ENCODE data around the gene NDRG3.
"Not testable (repeated sequence)": the region's sequence is repeated elsewhere in the genome, so short reads cannot be mapped to it uniquely, and the experiment has no call there.

Gene NDRG3

DNA sequence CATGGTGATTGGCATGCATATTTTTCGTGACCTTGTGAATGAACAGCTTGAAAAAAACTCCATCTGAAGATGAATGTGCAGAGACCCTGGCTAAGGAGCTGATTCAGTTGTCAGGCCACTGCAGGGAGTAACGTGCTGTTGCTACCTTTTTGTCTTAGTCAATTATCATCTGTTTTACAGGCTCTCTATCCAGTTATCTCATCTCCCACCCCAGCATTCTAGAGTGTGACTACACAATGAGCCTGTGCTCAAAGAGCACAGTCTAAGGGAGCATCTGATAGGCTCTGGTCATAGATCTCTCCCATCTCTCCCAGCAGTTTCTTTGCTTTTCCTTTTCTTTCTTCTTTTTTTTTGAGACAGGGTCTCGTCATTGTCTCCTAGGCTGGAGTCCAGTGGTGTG lies 45.5 kb downstream of the NDRG3 start:
- in situ Hi-C loops (cut with MboI; ENCODE audit: low sequenced_read_pairs), result no loop called here

GRCh38 chr20:36695467-36695866 lies 50.4 kb downstream of the NDRG3 start:
- in situ Hi-C loops (cut with MboI; ENCODE audit: low sequenced_read_pairs), result not testable (repeated sequence)

DNA sequence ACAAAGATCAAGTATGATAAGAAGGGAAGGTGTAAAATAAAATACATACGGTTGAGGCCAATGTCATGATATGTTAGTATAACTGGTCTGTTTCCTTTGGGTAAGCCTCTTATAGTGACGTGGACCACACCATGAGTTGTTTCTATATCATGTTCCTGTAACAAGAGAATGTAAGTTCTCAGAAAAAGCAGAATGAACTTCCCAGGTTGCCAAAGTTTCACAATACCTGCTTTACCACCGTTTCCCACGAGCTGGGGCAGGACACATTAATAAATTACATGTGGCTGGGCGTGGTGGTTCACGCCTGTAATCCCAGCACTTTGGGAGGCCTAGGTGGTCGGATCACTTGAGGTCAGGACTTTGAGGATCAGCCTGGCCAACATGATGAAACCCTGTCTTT lies 57.3 kb downstream of the NDRG3 start:
- in situ Hi-C loops (cut with MboI; ENCODE audit: low sequenced_read_pairs), result no loop called here

- in situ Hi-C loops (cut with MboI; ENCODE audit: low sequenced_read_pairs), result no loop called here
Observed at GRCh38 chr20:36687850-36688249, 58.0 kb downstream of the NDRG3 start.

DNA sequence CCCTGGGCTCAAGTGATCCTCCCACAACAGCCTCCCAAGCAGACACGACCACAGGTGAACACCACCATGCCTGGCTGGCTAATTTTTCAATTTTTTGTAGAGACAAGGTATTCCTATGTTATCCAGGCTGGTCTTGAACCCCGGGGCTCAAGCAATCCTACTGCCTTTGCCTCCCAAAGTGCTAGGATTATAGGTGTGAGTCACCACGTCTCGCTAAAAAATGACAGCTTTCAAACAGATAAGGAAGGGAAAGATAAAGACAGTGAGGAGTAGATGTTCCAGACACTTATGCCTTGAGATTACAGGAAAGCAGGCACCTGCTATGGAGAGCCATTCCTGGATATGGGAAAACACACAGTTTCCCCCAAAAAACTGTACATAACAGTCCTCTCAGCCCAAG lies 58.9 kb downstream of the NDRG3 start:
- in situ Hi-C loops (cut with MboI; ENCODE audit: low sequenced_read_pairs), result no loop called here

DNA sequence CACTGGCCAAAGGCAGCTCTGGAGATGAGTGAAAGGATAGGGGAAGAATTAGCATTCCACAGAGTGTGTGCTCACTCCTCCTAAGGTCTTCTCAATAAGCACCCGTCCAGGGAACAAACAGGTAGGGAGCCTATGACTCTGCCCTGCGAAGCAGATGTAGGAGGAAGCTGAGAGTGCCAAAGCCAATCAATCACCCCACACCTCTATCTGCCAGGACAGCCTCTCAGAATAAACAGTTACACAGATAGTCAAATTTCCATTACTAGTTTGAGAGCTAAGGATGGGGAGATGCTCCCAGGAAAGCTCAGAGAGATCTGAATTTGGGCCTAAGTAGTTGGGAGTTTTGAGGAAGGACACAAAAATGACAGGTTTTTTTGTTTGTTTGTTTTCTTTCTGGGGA lies 59.4 kb downstream of the NDRG3 start:
- in situ Hi-C loops (cut with MboI; ENCODE audit: low sequenced_read_pairs), result no loop called here

DNA sequence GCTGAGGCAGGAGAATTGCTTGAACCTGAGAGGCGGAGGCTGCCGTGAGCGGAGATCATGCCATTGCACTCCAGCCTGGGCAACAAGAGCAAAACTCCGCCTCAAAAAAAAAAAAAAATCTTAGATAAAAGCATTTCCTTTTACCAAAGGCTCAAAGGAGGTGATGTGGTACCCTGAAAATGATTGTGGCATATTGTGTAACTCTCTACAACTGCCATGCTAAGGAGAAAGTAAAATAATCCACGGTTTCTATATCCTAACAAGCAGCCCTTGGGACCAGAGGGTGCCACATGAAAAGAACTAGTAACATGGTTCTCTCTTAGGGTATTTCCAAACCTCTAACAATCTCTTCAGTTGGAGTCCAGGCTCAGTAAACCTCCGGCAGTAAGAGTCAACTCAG lies 61.1 kb downstream of the NDRG3 start:
- in situ Hi-C loops (cut with MboI; ENCODE audit: low sequenced_read_pairs), result no loop called here

GRCh38 chr20:36682311-36682710 lies 63.6 kb downstream of the NDRG3 start:
- in situ Hi-C loops (cut with MboI; ENCODE audit: low sequenced_read_pairs), result no loop called here

GRCh38 chr20:36677422-36677771 lies 68.5 kb downstream of the NDRG3 start:
- in situ Hi-C loops (cut with MboI; ENCODE audit: low sequenced_read_pairs), result no loop called here

DNA sequence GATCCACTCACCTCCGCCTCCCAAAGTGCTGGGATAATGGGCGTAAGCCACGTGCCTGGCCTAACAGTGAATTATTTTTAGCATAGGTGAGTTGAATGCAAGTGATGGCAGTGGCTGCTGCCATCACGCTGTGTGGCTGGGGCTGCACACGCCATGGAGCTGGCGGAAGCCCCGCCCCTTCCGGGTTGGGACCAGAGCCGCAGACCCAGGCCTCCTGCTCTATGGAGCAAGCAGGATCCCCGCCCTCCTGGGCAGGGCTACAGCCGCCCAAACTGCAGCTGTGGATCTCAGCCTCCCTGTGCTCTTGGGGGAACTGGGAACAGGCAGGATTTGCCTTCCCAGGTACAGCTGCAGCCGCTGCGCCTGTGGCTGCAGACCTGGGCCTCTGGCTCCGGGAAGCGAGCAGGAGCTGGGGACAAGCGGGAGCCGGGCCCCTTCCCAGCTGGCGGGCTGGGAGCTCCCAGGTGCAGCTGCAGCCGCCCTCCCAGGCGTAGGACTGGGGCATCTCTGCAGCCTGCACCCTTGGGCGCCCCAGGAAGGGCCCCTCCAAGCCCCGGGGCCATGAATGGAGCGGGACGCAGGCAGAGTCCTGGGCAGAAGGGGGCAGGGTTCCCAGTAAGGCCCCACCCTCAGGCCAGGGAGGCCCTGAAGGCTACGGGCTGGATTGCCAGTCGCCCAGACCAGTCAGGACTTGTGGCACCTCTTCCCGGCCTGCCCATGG lies 69.0 kb downstream of the NDRG3 start:
- in situ Hi-C loops (cut with MboI; ENCODE audit: low sequenced_read_pairs), result no loop called here

DNA sequence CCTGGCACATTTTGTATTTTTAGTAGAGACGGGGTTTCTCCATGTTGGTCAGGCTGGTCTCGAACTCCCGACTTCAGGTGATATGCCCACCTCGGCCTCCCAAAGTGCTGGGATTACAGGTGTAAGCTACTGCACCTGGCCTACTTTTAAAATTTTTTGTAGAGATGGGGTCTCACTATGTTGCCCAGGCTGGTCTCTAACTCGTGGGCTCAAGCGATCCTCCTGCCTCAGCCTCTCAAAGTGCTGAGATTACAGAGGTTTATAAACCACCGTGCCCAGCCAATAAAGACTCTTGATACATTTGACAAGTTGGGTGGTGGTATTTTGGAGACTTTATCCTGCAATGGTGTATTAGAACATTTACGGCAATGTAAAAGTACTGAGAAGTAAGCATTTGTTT lies 70.3 kb downstream of the NDRG3 start:
- in situ Hi-C loops (cut with MboI; ENCODE audit: low sequenced_read_pairs), result not testable (repeated sequence)

DNA sequence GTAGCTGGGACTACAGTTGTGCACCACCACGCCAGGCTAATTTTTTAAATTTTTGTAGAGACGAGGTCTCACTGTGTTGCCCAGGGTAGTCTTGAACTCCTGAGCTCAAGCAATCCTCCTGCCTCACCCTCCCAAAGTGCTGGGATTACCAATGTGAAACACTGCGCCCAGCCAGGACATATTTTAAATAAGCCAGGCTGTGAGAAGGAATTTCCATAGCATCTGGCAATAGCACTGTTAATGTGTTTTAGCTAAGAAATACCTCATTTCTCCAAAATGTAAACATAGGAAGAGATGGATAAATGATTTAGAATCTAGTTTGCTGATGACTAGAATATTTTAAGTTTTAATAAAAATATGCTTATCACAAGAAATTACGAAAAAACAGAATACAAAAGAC lies 72.9 kb downstream of the NDRG3 start:
- in situ Hi-C loops (cut with MboI; ENCODE audit: low sequenced_read_pairs), result no loop called here

- in situ Hi-C loops (cut with MboI; ENCODE audit: low sequenced_read_pairs), result no loop called here
Observed at GRCh38 chr20:36670665-36671357, 75.1 kb downstream of the NDRG3 start.

GRCh38 chr20:36666181-36666740 lies 79.6 kb downstream of the NDRG3 start:
- in situ Hi-C loops (cut with MboI; ENCODE audit: low sequenced_read_pairs), result no loop called here

DNA sequence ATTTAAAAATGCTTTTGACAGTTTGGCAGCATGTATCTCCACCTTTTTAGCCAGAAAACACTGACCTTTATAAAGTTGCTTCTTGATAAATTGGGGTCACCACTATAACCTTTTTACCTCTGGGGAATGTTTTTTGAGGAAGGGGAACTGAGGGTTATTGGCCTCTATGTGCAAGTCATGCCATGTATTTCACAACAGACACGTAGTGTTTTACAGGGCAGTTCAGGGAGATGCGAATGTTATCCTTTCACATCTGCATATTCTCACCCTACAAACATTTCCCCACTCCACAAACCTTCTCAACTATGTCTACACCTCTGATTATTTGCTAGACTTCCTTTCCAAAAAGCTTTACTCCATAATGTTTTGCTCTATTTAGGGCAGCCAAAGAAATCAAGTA lies 82.9 kb downstream of the NDRG3 start:
- in situ Hi-C loops (cut with MboI; ENCODE audit: low sequenced_read_pairs), result no loop called here

- in situ Hi-C loops (cut with MboI; ENCODE audit: low sequenced_read_pairs), result no loop called here
Observed at GRCh38 chr20:36658300-36658699, 87.6 kb downstream of the NDRG3 start.

DNA sequence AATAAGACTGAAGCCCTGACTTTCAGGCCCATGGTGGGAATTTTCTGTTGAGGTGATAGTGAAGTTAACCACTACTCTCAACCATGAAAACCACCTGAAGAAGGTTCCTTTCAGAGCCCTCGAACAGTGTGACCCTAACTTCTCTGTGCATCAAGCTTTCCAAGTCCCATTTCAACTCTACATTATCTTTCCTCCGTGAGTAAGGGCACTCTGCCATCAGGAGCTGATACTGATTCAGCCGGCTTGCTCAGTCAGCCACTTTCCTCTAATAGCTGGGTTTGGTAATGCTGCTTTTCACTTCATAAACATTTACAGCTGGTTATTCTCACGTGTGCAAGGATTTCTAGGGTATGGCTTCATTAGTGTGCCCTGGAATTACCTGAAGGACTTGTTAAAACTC lies 89.2 kb downstream of the NDRG3 start:
- in situ Hi-C loops (cut with MboI; ENCODE audit: low sequenced_read_pairs), result no loop called here

DNA sequence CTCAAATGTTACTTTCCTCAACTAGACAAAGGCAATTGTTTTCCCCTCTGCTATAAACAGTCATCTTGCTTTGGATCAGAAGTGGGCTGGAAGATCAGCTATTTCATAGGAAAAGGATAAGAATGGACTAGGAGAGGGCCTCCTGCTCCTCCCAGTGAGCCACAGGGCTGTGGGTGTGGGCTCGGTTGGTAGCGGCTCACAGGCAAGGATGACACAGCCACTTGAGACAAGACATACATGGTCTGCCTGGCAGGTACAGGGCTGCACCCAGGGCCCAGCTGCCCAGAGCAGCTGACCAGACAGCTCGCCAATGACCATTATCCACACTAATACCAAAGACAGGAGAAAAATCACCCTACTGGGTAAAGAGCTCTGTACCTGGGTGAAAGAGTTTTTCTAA lies 90.9 kb downstream of the NDRG3 start:
- in situ Hi-C loops (cut with MboI; ENCODE audit: low sequenced_read_pairs), result no loop called here

DNA sequence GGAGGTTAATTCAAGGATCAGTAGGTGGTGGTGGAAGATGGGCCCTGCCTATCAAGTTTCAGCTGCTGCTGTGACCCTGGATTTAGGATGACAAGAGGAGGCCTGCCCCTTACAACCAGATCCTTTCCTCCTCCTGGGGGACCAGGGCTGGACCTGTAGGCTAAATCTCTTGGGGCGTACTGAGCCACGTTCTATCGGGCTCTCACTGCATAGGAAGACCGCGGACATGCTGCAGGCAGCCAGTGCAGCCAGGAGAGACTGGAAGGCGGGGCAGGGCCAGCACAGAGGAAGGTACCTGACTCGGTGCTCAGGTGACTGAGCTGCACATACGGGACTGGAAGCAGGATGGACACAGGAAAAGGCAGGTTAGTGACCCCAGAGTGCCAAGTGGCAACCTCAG lies 91.4 kb downstream of the NDRG3 start:
- in situ Hi-C loops (cut with MboI; ENCODE audit: low sequenced_read_pairs), result no loop called here

- in situ Hi-C loops (cut with MboI; ENCODE audit: low sequenced_read_pairs), result no loop called here
Observed at GRCh38 chr20:36653456-36653855, 92.4 kb downstream of the NDRG3 start.

GRCh38 chr20:36647196-36648121 lies 98.4 kb downstream of the NDRG3 start:
- in situ Hi-C loops (cut with MboI; ENCODE audit: low sequenced_read_pairs), result no loop called here
